ENCODE data around the gene ZNF652.
"Not testable (repeated sequence)": the region's sequence is repeated elsewhere in the genome, so short reads cannot be mapped to it uniquely, and the experiment has no call there.

Gene ZNF652

DNA sequence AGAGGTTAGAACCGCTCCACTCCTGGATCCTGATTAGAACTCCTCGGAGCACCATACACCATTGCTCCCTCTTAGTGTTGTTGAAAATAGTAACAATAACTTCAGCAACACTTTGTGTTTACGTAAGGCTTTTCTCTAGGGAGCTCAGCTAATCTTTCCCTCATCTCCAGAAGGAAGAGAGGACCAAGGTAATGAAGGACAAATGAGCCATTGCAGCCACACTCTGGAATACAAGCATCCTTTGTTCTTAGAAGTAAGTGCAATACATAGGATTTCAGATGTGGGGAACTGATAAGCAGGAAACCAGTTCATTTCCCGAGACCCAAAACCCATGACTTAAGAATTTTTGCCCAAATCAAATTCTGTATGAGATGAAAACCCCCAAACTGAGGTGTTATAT is 22.9 kb upstream of the ZNF652 start:
- no peak for DNase-seq

DNA sequence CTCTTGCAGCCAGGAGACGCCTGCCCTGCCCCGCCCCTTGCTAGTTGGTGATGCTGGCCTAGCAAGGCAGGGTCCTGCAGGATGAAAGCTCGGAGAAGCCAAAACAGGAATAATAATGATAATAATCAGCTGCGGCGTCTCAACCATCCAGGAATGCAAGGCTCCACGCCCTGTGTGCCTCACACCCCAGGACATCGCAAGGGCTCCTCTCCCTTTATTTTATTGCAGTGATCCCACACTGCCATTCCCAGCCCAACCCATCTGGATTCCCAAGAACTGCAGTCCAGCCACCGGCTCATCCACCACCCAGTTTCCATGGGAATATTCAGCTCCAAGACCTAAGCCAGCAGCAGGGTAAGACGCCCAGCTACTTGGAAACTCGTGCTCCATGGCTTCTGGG is 21.0 kb upstream of the ZNF652 start:
- DNase-seq, result no peak

DNA sequence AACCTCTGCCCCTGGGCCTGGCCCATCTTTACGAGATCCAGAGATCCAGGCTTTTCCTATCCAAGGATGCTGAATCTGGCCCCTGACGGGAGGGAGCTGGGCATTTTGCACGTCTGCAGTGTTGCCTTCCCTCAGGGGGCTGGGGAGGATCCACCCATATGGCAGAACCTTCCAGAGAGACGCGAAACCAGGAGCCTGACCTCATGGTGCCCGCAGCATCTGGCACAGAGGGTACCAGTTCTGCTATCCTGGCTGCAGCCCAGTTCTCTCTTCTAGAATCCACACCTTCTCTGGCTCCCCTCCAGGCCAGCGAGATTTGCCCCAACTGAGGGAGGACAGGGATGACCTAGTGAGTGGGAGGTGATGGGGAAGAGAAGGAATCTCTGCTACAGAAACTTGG is 20.5 kb upstream of the ZNF652 start:
- DNase-seq, result no peak

DNA sequence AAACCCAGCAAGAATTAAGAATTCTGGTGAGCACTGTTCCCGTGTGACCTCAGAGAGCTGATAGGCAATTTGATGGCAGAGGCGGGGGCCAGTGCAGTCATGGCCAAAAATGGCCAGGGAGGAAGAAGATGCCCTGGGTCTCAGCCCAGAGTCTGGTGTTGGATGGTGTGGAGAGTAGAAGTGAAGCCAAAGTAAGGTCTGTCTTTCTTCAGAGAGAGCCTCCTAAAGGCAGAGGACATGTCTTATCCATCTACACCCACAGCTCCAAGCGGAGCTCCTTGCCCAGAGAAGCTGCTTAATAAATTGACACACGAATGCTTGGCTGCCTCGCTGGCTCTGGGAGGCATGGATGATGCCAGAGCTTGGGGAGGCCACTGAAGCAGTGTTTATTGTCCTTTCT is 19.7 kb upstream of the ZNF652 start:
- DNase-seq, result no peak

DNA sequence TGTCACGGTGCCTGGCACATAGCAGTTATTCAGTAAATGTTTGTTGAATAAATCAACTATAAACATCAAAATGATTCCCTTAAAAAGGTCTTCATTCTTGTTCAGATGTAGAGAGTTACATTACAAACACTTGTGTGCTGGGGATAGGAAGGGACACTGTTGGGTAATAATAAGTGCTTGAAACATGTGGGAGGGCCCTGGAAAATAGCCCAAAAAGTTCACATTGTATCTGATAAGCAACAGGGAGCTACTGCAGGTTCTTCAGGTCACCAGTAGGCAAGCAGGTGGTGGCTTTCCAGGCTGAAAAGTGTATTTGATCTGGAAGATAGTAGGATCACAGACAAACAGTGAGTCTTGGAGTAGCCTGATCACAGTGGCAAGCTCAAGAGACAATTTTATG is 19.0 kb upstream of the ZNF652 start:
- no peak for DNase-seq

DNA sequence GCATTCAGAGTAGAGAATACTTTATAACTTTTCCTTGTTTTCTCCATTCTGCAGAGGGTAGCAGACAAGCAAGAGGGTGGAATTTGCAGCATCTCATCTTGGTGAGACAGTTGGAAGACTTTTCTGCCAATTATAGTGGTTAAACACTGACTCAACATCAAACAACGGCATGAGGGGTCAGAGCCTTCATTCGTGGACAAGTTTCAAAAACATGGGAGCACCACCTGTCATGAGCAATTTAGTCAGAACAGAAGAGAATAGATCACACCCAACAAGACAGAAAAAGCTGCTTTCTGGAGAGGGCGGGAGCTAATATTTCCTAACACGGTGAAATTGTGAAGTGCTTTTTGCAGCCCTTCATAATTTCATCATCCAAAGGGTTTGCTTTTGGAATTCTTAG is 17.9 kb upstream of the ZNF652 start:
- no peak for DNase-seq

DNA sequence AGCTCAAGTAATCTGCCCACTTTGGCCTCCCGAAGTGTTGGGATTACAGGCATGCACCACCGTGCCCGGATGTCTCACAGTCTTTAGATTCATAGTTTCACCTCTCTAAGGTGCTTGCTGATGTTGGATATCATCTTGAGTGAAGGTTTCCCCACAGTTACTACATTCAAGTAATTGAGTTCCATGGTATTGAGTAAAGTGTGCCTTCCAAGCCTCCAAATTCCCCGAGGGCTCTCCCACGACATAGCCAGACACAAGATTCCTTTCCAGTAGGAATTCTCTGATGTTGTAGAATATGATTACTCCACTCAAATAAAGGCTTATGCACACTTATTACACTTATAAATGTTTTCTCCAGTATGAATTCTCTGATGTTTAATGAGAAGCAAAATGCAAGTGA is 16.3 kb upstream of the ZNF652 start:
- no peak for DNase-seq

DNA sequence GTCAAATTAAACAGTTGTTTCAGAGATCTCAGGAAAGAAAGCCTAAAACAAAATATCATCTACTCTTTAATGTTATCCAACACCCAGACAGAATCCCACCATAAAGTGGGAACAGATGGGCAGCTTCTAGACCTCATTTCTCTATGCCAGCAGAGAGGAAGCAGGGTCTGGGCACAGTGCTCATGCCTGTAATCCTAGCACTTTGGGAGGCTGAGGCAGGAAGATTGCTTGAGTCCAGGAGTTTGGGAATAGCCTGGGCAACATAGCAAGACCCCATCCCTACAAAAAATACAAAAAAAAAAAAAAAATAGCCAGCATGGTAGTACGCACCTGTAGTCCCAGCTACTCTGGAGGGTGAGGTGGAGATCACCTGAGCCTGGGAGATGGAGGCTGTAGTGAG is 13.5 kb upstream of the ZNF652 start:
- DNase-seq, result no peak

DNA sequence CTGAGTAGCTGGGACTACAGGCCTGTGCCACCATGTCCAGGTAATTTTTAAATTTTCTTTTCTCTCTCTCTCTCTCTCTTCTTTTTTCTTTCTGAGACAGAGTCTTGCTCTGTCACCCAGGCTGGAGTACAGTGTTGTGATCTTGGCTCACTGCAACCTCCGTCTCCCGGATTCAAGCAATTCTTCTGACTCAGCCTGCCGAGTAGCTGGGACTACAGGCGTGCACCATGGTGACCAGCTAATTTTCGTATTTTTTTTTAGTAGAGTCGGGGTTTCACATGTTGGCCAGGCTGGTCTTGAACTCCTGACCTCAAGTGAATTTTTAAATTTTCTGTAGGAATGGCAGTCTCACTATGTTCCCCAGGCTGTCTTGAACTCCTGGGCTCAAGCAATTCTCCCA is 11.1 kb upstream of the ZNF652 start:
- no peak for DNase-seq

DNA sequence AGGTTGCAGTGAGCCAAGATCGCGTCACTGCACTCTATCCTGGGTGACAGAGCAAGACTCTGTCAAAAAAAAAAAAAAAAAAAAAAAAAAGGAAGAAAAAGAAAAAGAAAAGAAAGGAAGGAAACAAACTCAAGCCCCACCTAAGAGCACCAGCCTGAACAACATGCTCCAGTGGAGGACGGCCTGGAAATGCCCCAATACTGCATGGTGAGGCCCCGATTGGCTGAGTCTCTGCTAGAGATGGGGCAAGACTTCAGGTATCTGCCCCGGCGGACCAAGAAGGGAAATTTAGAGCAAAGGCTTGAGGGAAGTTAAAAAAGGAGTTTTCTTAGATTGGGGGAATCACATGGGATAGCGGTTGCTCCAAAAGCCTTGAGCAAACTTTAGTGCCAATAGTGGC is 10.4 kb upstream of the ZNF652 start:
- no peak for DNase-seq

DNA sequence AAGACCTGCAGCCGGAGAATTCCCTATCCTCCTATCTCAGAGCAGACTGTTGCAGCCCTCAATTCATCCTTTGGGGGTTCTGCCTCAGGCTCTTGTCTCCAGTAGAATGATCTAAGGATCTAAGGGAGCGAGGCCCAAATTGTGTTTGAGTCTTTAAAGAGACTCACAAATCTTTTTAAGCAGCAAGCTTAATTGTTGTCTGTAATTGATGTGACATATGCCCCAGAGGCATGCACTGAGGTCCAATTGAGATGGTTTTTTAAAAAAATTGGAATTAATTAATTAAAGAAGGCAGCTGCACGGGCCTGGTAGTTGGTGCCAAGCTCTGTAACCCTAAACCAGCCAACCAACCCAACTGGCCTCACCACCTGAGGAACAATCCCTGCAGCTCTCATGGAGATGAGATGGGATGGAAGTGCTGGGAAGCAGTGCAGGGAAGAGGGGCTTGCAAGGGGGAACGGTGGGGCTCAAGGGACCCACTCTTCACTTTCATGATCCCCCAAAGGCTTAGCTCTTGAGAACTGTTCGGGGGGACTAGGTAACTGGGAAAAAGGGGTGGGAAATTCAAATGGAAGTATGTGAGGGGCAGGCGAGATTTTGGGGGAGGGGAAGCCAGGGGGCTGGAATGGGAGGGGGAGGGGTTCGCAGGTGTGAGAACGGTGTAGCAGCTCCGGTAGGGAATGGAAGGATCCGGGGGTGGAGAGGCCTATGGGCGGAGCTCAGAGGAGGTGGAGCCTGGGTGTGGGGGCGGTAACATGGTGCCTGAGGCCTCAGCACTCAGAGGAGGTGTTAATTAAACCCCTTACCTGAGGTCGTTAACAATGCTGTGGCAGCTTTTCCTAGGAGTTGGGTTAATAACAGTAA is 9.2 kb upstream of the ZNF652 start:
- no peak for DNase-seq

DNA sequence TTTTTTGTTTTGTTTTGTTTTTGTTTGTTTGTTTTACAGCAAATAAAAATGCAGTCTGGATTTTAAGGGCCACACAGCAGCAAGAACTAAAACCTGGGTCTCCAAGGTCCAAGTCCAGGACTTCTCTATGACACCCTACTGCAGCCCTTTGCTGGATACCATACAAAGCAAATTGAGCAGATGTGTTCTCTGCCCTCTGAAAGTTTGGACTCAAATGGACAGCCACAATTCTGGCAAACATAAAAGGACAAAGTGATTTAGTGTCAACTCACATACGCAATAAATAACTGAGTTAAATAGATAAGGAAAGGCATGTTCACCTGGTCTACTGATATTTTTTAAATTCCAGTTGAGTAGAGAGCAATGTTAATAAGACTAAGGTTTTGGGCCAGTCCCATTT is 7.7 kb upstream of the ZNF652 start:
- no peak for DNase-seq

DNA sequence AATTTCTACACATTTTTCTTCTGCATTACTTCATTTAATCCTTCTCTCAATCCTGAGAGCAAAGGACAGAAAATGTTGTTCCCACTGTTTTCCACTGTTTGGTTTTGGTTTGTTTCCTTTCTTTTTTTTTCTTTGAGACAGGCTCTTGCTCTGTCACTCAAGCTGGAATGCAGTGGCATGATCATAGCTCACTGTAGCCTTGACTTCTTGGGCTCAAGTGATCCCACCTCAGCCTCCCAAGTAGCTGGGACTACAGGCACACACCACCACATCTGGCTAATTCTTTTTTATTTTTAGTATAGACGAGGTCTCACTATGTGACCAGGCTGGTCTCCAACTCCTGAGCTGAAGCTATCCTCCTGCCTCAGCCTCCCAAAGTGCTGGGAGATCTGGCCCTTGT is 7.0 kb upstream of the ZNF652 start:
- DNase-seq, result no peak

DNA sequence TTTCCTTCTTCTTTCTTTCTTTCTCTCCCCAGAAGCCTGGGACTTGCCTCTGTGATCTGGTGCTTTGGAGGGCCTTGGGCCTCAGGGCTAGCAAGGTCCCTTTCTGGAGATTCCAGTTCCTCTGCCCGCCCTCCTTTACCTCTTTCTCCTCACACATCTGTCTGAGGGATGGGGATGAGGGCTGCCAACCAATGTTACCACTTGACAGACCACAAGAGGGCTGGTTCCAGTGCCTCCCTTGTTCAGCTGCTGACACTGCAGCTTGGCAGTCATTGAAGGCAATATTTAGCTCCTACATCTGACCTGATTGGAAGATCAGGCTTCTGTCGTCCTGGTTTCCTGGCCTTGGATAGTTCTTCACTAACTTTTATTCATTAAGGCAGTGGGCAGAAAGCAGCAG is 3.6 kb upstream of the ZNF652 start:
- no peak for DNase-seq

DNA sequence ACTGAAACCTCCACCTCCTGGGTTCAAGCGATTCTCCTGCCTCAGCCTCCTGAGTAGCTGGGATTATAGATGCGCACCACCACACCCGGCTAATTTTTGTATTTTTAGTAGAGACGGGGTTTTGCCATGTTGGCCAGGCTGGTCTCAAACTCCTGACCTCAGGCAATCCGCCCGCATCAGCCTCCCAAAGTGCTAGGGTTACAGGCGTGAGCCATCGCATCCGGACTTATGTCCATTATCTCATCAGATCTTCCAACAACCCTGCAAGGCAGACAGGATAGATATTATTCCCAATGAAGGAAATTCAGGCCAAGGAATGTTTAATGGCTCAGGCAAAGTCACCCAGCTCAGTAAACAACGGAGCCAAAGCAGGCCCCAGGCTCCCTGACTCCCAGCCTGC is 3.1 kb upstream of the ZNF652 start:
- not testable (repeated sequence) for DNase-seq

DNA sequence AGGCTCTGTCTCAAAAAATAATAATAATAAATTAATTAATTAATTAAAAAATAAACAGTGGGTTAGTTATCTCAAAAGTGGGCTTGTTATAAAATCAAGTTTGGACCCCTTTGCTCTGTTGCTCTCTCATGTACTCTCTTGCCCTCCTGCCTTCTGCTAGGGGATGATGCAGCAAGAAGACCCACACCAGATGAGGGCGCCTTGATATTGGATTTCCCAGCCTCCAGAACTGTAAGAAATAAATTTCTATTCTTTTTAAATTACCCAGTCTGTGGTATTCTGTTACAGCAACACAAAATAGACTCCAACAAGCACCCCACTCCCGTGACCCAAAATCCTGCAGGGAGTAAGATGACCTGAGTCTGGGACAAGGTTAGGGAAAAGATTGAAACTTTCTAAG is 2.1 kb upstream of the ZNF652 start:
- DNase-seq, result no peak

DNA sequence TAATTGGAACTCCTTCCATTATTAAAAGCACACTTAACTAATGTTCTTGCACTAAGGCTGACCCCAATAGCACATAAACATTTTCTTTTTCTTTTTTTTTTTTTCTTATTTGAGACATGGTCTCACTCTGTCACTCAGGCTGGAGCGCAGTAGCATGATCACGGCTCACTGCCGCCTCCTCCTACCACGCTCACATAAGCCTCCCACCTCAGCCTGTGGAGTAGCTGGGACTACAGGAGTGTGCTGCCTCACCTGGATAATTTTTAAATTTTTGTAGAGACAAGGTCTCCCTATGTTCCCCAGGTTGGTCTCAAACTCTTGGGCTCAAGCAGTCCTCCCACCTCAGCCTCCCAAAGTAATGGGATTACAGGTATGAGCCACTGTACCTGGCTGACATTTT is 1.2 kb upstream of the ZNF652 start:
- no peak for DNase-seq

DNA sequence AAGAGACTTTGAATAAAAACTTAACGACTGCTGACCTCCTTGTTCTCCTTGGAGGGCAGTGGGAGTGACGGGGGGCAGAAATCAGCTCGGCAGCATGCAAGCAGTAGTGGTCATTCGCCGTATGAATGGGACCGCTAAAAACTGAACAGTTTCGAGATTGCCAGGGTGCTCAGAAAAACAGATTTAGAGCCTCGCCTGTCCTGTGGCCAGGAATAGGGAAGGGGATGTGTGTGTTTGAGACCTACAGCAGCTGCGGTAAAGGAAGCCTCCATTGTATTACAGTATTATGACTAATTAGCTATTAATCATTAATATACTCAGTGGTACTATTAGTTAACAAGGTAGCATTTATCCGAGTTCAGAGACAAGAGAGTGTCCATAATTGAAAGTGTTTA is 670 bp upstream of the ZNF652 start:
- no peak for DNase-seq

DNA sequence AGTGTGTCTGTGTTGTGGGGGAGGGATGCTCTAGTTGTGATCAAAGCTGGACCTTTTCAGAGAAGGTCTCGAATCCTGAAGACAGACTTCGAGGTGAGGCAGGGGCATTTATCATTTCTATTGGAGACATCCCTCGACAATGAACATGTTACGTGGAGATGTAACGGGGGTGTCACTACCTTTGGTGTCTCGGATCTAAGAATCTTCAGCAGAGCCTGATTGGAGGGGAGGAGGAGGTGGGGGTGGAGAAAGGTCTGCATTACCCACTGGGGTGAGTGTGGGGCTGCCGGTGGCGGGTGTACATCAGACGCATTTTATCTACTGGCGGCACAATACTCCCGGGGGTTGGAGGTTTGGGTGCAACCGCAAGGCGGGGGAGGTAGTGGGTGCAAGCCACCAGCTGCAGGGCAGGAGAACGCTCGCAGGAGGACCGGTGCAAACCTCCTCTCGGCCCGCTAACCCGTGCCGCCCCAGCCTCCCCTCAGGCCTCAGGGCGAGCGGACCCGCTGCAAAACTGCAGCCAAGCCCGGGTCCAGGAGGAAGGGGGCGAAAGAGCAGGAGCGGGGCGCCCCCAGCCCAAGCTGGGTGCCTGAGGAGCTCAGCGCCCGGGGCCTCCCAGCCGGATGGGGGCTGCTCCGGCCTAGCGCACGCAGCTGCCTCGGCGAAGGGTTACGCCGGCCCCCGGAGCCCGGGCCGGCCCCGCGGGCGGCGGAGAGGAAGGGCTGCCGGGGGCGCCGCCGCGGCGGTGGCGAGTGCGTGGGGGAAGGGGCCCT is 735 bp downstream of the ZNF652 start:
- DNase-seq, result peak; percentile 26

DNA sequence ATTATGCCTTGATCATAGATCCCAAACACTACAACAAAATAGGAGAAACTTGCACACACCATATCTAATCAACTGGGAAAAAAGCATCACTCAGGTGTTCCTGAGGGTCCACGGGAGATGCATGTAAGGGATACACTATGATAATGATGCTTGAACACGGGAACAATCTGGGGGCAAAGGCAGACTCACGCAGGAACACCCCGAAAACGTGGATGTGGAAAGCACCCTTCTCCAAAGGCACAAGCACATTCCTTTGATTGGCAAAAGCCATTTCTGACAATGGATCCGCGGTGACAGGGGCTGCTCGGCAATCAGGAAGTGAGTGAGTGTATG is 1.3 kb downstream of the ZNF652 start:
- DNase-seq, result no peak

DNA sequence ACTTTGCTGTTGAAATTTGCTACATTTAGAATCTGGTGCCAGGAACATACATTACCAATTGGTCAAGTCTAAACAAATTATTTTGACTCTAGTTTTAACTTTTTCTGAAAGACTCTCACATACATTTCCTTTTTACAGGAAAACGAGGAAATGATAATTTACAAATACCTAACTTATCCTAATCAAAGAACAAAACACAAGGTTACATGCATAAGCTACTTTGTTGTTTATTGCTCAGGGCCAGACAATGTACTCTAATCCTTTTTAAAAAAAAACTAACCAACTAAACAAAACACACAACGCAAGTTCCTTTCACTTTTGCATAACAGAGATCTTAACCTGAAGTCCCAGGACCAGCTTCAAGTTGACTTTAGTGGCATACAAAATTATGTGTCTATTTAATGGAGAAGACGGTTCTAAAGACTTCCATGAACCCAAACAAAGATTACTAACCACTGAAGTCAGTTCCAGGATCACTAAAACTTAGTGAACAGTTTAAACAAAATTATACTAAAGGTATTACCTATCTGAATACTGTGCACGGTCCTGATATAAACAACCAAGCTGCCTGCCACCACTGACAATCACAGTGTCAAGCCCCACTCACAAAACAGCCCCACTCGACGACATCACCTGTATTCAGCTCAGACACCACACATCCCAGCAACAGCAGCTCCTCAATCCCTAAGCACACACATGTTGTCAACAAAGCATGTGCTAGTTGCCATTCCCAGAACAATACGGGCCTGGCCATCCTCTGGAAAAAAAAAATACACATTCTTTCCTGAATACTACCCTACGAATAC is 1.9 kb downstream of the ZNF652 start:
- DNase-seq, result no peak

DNA sequence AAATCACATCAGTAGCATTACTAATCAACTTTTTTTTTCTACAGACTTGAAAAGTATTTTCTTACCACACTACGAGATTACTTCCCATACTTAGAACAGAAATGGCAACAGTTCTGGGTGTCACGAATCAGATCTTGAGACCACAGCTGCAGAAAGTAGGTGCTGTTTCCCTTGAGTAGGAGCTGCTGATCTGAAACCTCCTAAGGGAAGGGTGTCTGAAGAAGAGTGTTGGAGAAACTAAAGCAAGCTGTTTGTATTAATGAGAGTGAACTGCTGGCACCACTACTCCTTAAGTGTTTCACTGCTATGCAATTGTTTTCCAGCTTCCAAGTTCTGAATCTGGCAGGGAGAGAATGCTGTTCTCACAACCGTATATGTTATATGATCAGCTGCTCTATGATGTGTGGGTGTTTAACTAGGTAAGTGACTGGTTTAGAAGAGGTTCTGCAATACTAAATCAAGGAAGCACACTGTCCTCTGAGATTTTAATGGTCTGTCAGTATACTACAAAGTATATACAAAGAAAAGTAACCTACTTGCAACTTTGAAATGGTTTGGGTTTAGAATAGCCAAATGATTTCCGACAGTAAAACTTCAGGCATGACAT is 3.3 kb downstream of the ZNF652 start:
- no peak for DNase-seq

DNA sequence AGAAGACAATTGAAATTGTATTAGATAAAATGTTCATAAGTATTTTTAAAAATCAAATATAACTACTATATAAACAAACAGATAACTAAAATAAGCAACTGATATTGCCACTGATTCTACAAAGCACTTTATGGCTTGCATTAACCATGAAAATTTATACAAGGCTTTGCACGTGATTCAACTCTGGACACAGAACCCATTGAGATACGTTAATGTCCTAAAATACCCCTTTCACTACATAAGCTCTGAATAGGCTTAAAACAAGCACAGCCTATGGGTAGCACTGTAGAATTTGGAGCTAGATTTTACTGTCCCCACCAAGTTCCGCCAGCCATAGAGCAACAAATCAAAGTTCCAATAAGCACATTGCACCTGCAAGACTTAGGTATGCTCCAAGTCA is 4.5 kb downstream of the ZNF652 start:
- DNase-seq, result no peak

Measured in NCI-H2081 treated with DMSO at 0.1 percent for 48 hours (cell line).